CD4-positive, CD25-positive, alpha-beta regulatory T cell (primary cell): Measurements from ENCODE around the gene ZNF280D. TPM values are rescaled to one million over a fixed set of nuclear protein-coding genes. Genes with fewer than 3 reads are reported as not detected.
A peak's percentile ranks its signal among the peaks of the same experiment; 100 is the strongest.

Source experiments
- ATAC-seq, 2 donors: fragments of 150-1000 bp; cut with Tn5 transposase; one replicate each; pipeline ENCODE4 v1.10.0; 2021; ENCODE audit warnings: low read depth in 2 of 2, moderate number of reproducible peaks in 2 of 2, moderate library complexity in 1 of 2
- DNase-seq, 3 donors: peaks; one replicate each; pipeline versions ENCODE4 v3.0.0 to v3.0.0-alpha.2; 2012 to 2022; ENCODE audit warnings: mixed read lengths in 1 of 3
- H3K27ac ChIP-seq: one replicate; pipeline ENCODE4 v1.7.0; 2013; ENCODE audit warnings: mild to moderate bottlenecking, low read length; ENCODE audit not compliant: insufficient read depth, poor library complexity, severe bottlenecking
- H3K27me3 ChIP-seq: one replicate; pipeline ENCODE4 v1.7.0; 2013; ENCODE audit warnings: low read length; ENCODE audit not compliant: control insufficient read depth, insufficient read depth
- H3K36me3 ChIP-seq: one replicate; pipeline ENCODE4 v1.7.0; 2013; ENCODE audit warnings: mild to moderate bottlenecking, low read length, moderate library complexity; ENCODE audit not compliant: control insufficient read depth, insufficient read depth
- H3K4me1 ChIP-seq: 2 replicates; pipeline ENCODE4 v1.7.0; 2013; ENCODE audit warnings: mild to moderate bottlenecking, low read length; ENCODE audit not compliant: insufficient read depth, control insufficient read depth, poor library complexity, severe bottlenecking
- H3K4me3 ChIP-seq: one replicate; pipeline ENCODE4 v1.7.0; 2013; ENCODE audit warnings: low read depth, mild to moderate bottlenecking, low read length, moderate library complexity
- H3K9me3 ChIP-seq, 2 experiments: 1 replicate in 1 of 2; 2 replicates in 1 of 2; pipeline ENCODE4 v1.7.0; 2013; ENCODE audit warnings: low read length in 2 of 2, mild to moderate bottlenecking in 1 of 2, moderate library complexity in 1 of 2; ENCODE audit not compliant: control insufficient read depth in 2 of 2
- H3K27ac Mint-ChIP-seq, 3 donors: one replicate each; pipeline ENCODE4 v1.8.0; 2020 to 2022; ENCODE audit warnings: mild to moderate bottlenecking in 3 of 3, mixed read lengths in 3 of 3, moderate library complexity in 2 of 3
- H3K27me3 Mint-ChIP-seq: one replicate; pipeline ENCODE4 v1.8.0; 2022; ENCODE audit warnings: mild to moderate bottlenecking, mixed read lengths
- H3K36me3 Mint-ChIP-seq: one replicate; pipeline ENCODE4 v1.8.0; 2020; ENCODE audit warnings: mixed read lengths
- H3K4me1 Mint-ChIP-seq, 4 donors: one replicate each; pipeline ENCODE4 v1.8.0; 2020 to 2022; ENCODE audit warnings: mixed read lengths in 4 of 4, mild to moderate bottlenecking in 1 of 4
- H3K4me3 Mint-ChIP-seq, 4 donors: one replicate each; pipeline ENCODE4 v1.8.0; 2020 to 2022; ENCODE audit warnings: mild to moderate bottlenecking in 4 of 4, mixed read lengths in 4 of 4, moderate library complexity in 3 of 4
- H3K9me3 Mint-ChIP-seq, 7 donors: one replicate each; pipeline ENCODE4 v1.8.0; 2020 to 2022; ENCODE audit warnings: mixed read lengths in 7 of 7, mild to moderate bottlenecking in 3 of 7, moderate library complexity in 2 of 7
- polyA plus RNA-seq, 4 donors: library from polyadenylated mRNA; unstranded; fragments of 300-500 nt; fragmentation: Illumina TruSeq; gene quantifications; one replicate each; pipeline ENCODE4 v1.2.3, GENCODE V29; 2021
- total RNA-seq: library from RNA; stranded (reverse); gene quantifications from one replicate; pipeline ENCODE4 v1.2.3, GENCODE V29; 2022

The ZNF280D gene
- total and polyA plus RNA-seq, 5 donors from 2014 or later = 5.9 to 34.1 (median 8.8) TPM

- peaks cover 5% of the 10 kb centered on the region for H3K27me3 ChIP-seq
- H3K36me3 ChIP-seq = no peaks in the 10 kb centered on the region
- H3K27ac Mint-ChIP-seq = no peak overlapping the region
- no peak overlapping the region for H3K4me3 ChIP-seq
- H3K4me1 Mint-ChIP-seq = no peaks in the 10 kb centered on the region
- no peaks in the 10 kb centered on the region for H3K9me3 ChIP-seq
- no peaks in the 10 kb centered on the region for H3K4me1 ChIP-seq
- H3K4me3 Mint-ChIP-seq = no peak overlapping the region
- H3K36me3 Mint-ChIP-seq = no peaks in the 10 kb centered on the region
- no peak for ATAC-seq
- peaks cover 6% of the 10 kb centered on the region for H3K27me3 Mint-ChIP-seq
- H3K27ac ChIP-seq = no peak overlapping the region
- no peak for DNase-seq
- H3K9me3 Mint-ChIP-seq = no peaks in the 10 kb centered on the region
Measured at GRCh38 chr15:56749982-56750381, 16.7 kb upstream of the ZNF280D start.

- DNase-seq (no peak), ATAC-seq (no peak)
- H3K9me3 Mint-ChIP-seq = peaks cover 0 to 4% (median 0%) of the 10 kb centered on the region in 7 donors
- no peaks in the 10 kb centered on the region for H3K9me3 ChIP-seq
- no peaks in the 10 kb centered on the region for H3K36me3 ChIP-seq
- no peaks in the 10 kb centered on the region for H3K36me3 Mint-ChIP-seq
- H3K27ac Mint-ChIP-seq = no peak overlapping the region
- H3K27me3 Mint-ChIP-seq = peaks cover 23% of the 10 kb centered on the region
- H3K27ac ChIP-seq = no peak overlapping the region
- H3K27me3 ChIP-seq = peaks cover 3% of the 10 kb centered on the region
- no peaks in the 10 kb centered on the region for H3K4me1 ChIP-seq
- H3K4me3 ChIP-seq = no peak overlapping the region
- H3K4me1 Mint-ChIP-seq = no peaks in the 10 kb centered on the region
- no peak overlapping the region for H3K4me3 Mint-ChIP-seq
Measured at GRCh38 chr15:56744701-56745683, 11.7 kb upstream of the ZNF280D start.

DNA sequence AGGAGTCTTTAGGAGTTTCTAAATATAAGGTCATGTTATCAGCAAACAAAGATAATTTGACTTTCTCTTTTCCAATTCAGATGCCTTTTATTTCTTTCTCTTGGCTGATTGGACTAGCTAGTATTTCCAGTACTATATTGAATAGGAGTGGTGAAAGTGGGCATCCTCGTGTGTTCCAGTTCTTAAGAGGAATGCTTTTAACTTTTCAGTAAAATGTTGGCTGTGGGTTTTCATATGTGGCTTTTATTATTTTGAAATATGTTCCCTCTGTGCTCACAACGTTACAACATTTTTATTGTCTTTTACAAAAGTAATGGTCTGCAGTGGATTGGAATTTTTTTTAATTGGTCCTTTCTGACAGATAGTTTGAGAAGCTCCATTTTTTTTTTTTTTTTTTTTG lies 8.2 kb upstream of the ZNF280D start:
- Mint-ChIP-seq H3K36me3 (no peaks in the 10 kb centered on the region), H3K27me3 (peaks cover 29% of the 10 kb centered on the region), H3K27ac (no peak overlapping the region), H3K4me1 (no peaks in the 10 kb centered on the region), H3K4me3 (no peak overlapping the region), H3K9me3 (peaks cover 0 to 4% (median 0%) of the 10 kb centered on the region in 7 donors)
- peaks cover 5% of the 10 kb centered on the region for H3K27me3 ChIP-seq
- ATAC-seq (no peak), DNase-seq (no peak)
- no peak overlapping the region for H3K4me3 ChIP-seq
- no peaks in the 10 kb centered on the region for H3K36me3 ChIP-seq
- H3K27ac ChIP-seq = no peak overlapping the region
- H3K4me1 ChIP-seq = no peaks in the 10 kb centered on the region
- no peaks in the 10 kb centered on the region for H3K9me3 ChIP-seq

DNA sequence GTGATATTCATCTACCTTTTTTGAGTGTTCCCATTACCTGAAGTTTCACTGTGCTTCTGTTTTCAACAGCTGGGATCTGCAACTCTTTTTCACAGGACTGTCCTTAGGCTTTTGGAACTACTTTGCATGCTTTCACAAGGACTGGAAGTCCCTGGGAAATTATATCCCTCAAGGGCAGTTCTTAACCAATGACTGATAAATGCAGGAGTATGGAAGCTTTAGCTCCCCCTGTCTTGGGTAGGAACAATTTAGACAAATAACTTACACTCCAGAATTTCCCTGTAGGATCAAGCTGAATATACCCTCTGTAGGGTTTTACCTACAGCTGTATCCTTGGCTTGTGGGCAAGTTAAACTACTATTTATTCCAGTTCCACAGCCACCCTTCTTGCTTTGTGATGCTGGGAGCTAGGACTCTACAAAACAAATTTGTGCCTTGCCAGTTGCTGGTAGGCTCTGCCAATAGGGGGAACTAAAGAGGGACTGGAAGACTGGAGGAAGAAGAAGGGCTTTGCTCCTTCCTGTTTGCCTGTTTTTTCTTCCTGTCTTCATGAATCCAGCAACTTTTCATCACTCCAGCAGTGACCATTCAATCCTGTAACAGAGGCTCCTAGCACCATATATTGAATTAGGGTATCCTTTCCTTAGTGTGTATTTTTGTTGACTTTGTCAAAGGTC lies 6.8 kb upstream of the ZNF280D start:
- Mint-ChIP-seq H3K27ac (no peak overlapping the region), H3K36me3 (no peaks in the 10 kb centered on the region)
- peak in 1 of 3 donors; percentile 30 for DNase-seq

GRCh38 chr15:56739474-56739873 lies 6.2 kb upstream of the ZNF280D start:
- DNase-seq (no peak), ATAC-seq (no peak)
- H3K27ac Mint-ChIP-seq = no peak overlapping the region
- H3K4me1 Mint-ChIP-seq = no peaks in the 10 kb centered on the region
- Histone ChIP-seq H3K36me3 (no peaks in the 10 kb centered on the region), H3K27me3 (peaks cover 2% of the 10 kb centered on the region), H3K4me1 (no peaks in the 10 kb centered on the region), H3K4me3 (no peak overlapping the region), H3K9me3 (no peaks in the 10 kb centered on the region), H3K27ac (no peak overlapping the region)
- H3K9me3 Mint-ChIP-seq = peaks cover 0 to 4% (median 0%) of the 10 kb centered on the region in 7 donors
- no peak overlapping the region for H3K4me3 Mint-ChIP-seq
- H3K27me3 Mint-ChIP-seq = peaks cover 32% of the 10 kb centered on the region
- H3K36me3 Mint-ChIP-seq = no peaks in the 10 kb centered on the region

More for the DNA sequence above, 6.8 kb upstream of the ZNF280D start:
- no peaks in the 10 kb centered on the region for H3K4me1 Mint-ChIP-seq
- no peak for ATAC-seq
- peaks cover 0 to 4% (median 0%) of the 10 kb centered on the region in 7 donors for H3K9me3 Mint-ChIP-seq
- Histone ChIP-seq H3K36me3 (no peaks in the 10 kb centered on the region), H3K4me1 (no peaks in the 10 kb centered on the region), H3K9me3 (no peaks in the 10 kb centered on the region), H3K4me3 (no peak overlapping the region), H3K27ac (no peak overlapping the region), H3K27me3 (peaks cover 5% of the 10 kb centered on the region)
- peak overlapping the region in 1 of 4 donors; percentile 55 for H3K4me3 Mint-ChIP-seq
- H3K27me3 Mint-ChIP-seq = peaks cover 34% of the 10 kb centered on the region

DNA sequence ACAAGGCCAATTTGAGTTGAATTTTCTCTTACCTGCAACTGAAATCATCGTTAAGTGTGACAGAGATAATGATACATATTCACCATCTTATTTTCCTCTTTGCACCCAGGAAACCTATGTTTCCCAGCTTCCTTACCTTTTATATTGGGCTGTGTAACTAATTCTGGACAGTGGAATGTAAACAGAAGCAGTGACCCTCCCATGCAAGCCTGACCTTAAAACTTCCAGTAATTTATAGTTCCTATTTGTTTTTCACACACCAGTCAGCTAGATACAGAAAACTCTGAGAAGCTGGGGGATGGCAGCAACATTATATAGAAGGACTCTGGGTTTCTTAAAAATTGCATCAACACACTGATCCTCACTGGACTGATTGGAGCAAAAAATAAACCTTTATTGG lies 4.5 kb upstream of the ZNF280D start:
- ATAC-seq (no peak), DNase-seq (no peak)
- Mint-ChIP-seq H3K4me3 (no peak overlapping the region), H3K27me3 (peaks cover 26% of the 10 kb centered on the region), H3K27ac (no peak overlapping the region), H3K4me1 (peaks cover 0 to 4% (median under 1%) of the 10 kb centered on the region in 4 donors), H3K36me3 (no peaks in the 10 kb centered on the region), H3K9me3 (no peaks in the 10 kb centered on the region)
- H3K4me3 ChIP-seq = no peak overlapping the region
- H3K4me1 ChIP-seq = peaks cover 6% of the 10 kb centered on the region
- H3K36me3 ChIP-seq = no peaks in the 10 kb centered on the region
- H3K9me3 ChIP-seq = no peaks in the 10 kb centered on the region
- H3K27ac ChIP-seq = no peak overlapping the region
- H3K27me3 ChIP-seq = peaks cover 2% of the 10 kb centered on the region

DNA sequence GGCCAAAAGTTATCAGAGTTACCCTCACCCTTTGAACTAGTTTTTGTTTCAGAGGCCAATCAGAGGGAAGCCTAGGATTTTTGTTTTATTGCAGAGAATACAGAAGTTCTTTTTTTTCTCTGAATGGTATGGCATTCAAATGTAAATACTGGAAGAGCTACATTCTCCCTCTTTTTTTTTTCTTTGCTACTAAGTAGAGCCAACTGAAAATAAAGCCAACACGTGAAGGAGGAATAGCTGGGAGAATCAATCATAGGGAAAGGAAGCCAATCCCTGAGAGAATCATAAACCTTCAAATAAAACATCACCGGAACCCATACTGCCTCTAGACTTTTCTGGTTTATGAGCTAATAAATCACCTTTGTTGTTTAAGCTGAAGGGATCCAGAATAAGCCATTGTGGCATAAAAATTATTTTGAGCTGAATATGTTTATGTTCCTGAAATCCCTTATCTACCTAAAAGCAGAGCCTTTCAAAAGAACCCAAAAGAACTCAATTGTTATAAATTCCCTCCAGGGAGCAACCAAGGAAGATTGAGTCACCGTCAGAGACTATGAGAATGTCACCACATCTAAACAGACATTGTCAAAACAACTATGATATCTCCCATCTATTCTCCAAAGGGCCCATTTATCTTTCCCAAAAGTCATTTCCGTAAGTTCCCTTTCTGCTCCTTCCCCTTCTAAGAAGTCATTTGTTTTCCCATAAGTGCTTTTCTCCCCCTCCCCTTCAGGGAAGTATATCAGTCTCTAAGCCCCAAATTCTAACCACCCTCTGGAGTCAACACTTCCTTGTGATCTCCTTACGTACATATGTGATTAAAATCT lies 3.8 kb upstream of the ZNF280D start:
- Mint-ChIP-seq H3K4me3 (no peak overlapping the region), H3K4me1 (peaks cover 2 to 11% (median 5%) of the 10 kb centered on the region in 4 donors), H3K36me3 (no peaks in the 10 kb centered on the region), H3K9me3 (no peaks in the 10 kb centered on the region), H3K27ac (no peak overlapping the region), H3K27me3 (peaks cover 20% of the 10 kb centered on the region)
- Histone ChIP-seq H3K4me1 (peaks cover 12% of the 10 kb centered on the region), H3K9me3 (no peaks in the 10 kb centered on the region), H3K4me3 (no peak overlapping the region), H3K27me3 (peaks cover 2% of the 10 kb centered on the region), H3K36me3 (no peaks in the 10 kb centered on the region), H3K27ac (no peak overlapping the region)
- ATAC-seq (no peak), DNase-seq (no peak)
